OCI-LY7 (cell line): ENCODE measurements around the gene DOHH. TPM values are rescaled to one million over a fixed set of nuclear protein-coding genes. Genes with fewer than 3 reads are reported as not detected.
A peak's percentile ranks its signal among the peaks of the same experiment; 100 is the strongest.

Experiments used
- BruUV-seq: library from RNA; stranded (reverse); fragments of 400-500 nt; replicated peaks from 2 replicates; lab custom pipeline; 2021; lab: Mats Ljungman, UMichigan
- CTCF ChIA-PET: fragments of 300-600 bp; sonication (Branson Sonifier 250); formaldehyde crosslinking; loops from one replicate; lab custom pipeline; 2022; ENCODE audit warnings: antibody characterized with exemption; ENCODE audit not compliant: unreplicated experiment; lab: Charles Lee
- POLR2A ChIA-PET: fragments of 300-600 bp; sonication (Branson Sonifier 250); formaldehyde crosslinking; loops from one replicate; lab custom pipeline; 2022; ENCODE audit warnings: antibody characterized with exemption; lab: Charles Lee
- DNase-seq: peaks from one replicate; pipeline ENCODE4 v3.0.0-alpha.2; 2015; ENCODE audit warnings: low spot score
- H2AFZ ChIP-seq: fragments of 200-600 bp; sonication (generic), shearing (Covaris generic); 2 replicates; pipeline ENCODE4 v1.6.1; 2014; ENCODE audit warnings: mild to moderate bottlenecking, antibody characterized with exemption, low read length, moderate library complexity
- H3K27ac ChIP-seq: fragments of 200-600 bp; sonication (generic); 2 replicates; pipeline ENCODE4 v1.5.1; 2014; ENCODE audit warnings: mixed run types, low read depth, mild to moderate bottlenecking, moderate library complexity, low read length, inconsistent platforms; ENCODE audit not compliant: poor library complexity, severe bottlenecking
- H3K36me3 ChIP-seq: fragments of 200-600 bp; sonication (generic); 2 replicates; pipeline ENCODE4 v1.6.1; 2014; ENCODE audit warnings: mild to moderate bottlenecking, antibody characterized with exemption, low read length, moderate library complexity, mixed read lengths; ENCODE audit not compliant: insufficient read depth
- H3K4me1 ChIP-seq: fragments of 200-600 bp; sonication (generic); 2 replicates; pipeline ENCODE4 v1.5.1; 2014; ENCODE audit warnings: mild to moderate bottlenecking, low read length; ENCODE audit not compliant: insufficient read depth, poor library complexity, severe bottlenecking
- H3K4me2 ChIP-seq: fragments of 200-600 bp; sonication (generic); 2 replicates; pipeline ENCODE4 v1.6.1; 2014; ENCODE audit warnings: mild to moderate bottlenecking, low read length
- H3K4me3 ChIP-seq: fragments of 200-600 bp; sonication (generic); 2 replicates; pipeline ENCODE4 v1.5.1; 2014; ENCODE audit warnings: mild to moderate bottlenecking, low read depth, low read length; ENCODE audit not compliant: poor library complexity, severe bottlenecking
- H3K79me2 ChIP-seq: fragments of 200-600 bp; sonication (generic); 2 replicates; pipeline ENCODE4 v1.6.1; 2016; ENCODE audit warnings: low read depth, mild to moderate bottlenecking, low read length, moderate library complexity, mixed read lengths; ENCODE audit not compliant: insufficient read depth
- H3K9me2 ChIP-seq: fragments of 200-600 bp; sonication (generic); 2 replicates; pipeline ENCODE4 v1.6.1; 2016; ENCODE audit warnings: mild to moderate bottlenecking, low read length, mixed read lengths; ENCODE audit not compliant: insufficient read depth
- H3K9me3 ChIP-seq: fragments of 200-600 bp; sonication (generic); 2 replicates; pipeline ENCODE4 v1.6.1; 2014; ENCODE audit warnings: mild to moderate bottlenecking, mixed run types, low read length, mixed read lengths
- H4K20me1 ChIP-seq: fragments of 200-600 bp; sonication (generic); 2 replicates; pipeline ENCODE4 v1.6.1; 2014; ENCODE audit warnings: mild to moderate bottlenecking, antibody characterized with exemption, low read length, moderate library complexity, mixed read lengths; ENCODE audit not compliant: insufficient read depth
- CTCF ChIP-seq: fragments of 200-600 bp; sonication (generic); conservative IDR thresholded peaks from 2 replicates; pipeline ENCODE4 v1.5.1; 2014; ENCODE audit warnings: mild to moderate bottlenecking, antibody characterized with exemption, low read length, moderate library complexity, mixed read lengths
- EZH2phosphoT487 ChIP-seq: fragments of 200-600 bp; sonication (generic); IDR thresholded peaks from 2 replicates; pipeline ENCODE4 v1.6.1; 2018; ENCODE audit warnings: low read depth, borderline replicate concordance, mild to moderate bottlenecking, mixed run types, antibody characterized with exemption, low read length, moderate library complexity, mixed read lengths
- intact Hi-C: fragments of 100-400 bp; cut with micrococcal nuclease; formaldehyde crosslinking; loops from one replicate; pipeline ENCODE4 v1.10.0; 2022; ENCODE audit not compliant: unreplicated experiment
- total RNA-seq, 2 experiments: library from RNA; depleted of rRNA in 1 of 2; stranded (reverse); fragments of >200 nt in 1 of 2; shearing (Covaris generic) in 1 of 2; gene quantifications; 2 replicates each; pipeline ENCODE4 v1.2.3, GENCODE V29; 2014 to 2022

The DOHH gene
- total RNA-seq, 2 experiments from 2014 or later: 11.3 to 13.1 TPM

- Histone ChIP-seq H3K4me3 (no peak overlapping the region), H3K9me2 (no peaks in the 10 kb centered on the region), H3K4me2 (peak overlapping the region; percentile 28; the same call in 1 of the 2 replicates), H2AFZ (no peak overlapping the region), H4K20me1 (no peaks in the 10 kb centered on the region; the same call in 1 of the 2 replicates), H3K4me1 (peaks cover 16% of the 10 kb centered on the region), H3K36me3 (peaks cover 28% of the 10 kb centered on the region; the same call in 1 of the 2 replicates), H3K79me2 (peaks cover 4% of the 10 kb centered on the region; the same call in 1 of the 2 replicates), H3K9me3 (no peaks in the 10 kb centered on the region), H3K27ac (peak overlapping the region; percentile 43)
- ChIA-PET CTCF (interaction anchor here (0.9 kb wide), 1 partner anchor 36 kb away, joined by 3 read pairs; no protein-coding TSS in a partner anchor), POLR2A (no interaction called here)
- intact Hi-C loops: no loop called here
- BruUV-seq: no TSS peak
- TF ChIP-seq EZH2phosphoT487 (no peak), CTCF (no peak)
- DNase-seq: no peak
Observed at GRCh38 chr19:3515891-3516422, 15.5 kb upstream of the DOHH start.

GRCh38 chr19:3514930-3515329 lies 14.5 kb upstream of the DOHH start:
- Histone ChIP-seq H3K9me2 (no peaks in the 10 kb centered on the region), H3K36me3 (peaks cover 28% of the 10 kb centered on the region; the same call in 1 of the 2 replicates), H4K20me1 (no peaks in the 10 kb centered on the region; the same call in 1 of the 2 replicates), H3K79me2 (peaks cover 4% of the 10 kb centered on the region; the same call in 1 of the 2 replicates), H3K4me1 (peaks cover 16% of the 10 kb centered on the region), H3K4me3 (no peak overlapping the region), H2AFZ (no peak overlapping the region), H3K27ac (no peak overlapping the region), H3K9me3 (no peaks in the 10 kb centered on the region), H3K4me2 (no peak overlapping the region)
- DNase-seq: no peak
- intact Hi-C loops: no loop called here
- CTCF ChIA-PET: no interaction called here
- no peak for TF ChIP-seq EZH2phosphoT487
- no peak for TF ChIP-seq CTCF
- POLR2A ChIA-PET: no interaction called here
- BruUV-seq: no TSS peak
